Superior temporal gyrus (tissue), 1 donor: Measurements from ENCODE around the gene TRIOBP.
"Not testable (repeated sequence)": the region's sequence is repeated elsewhere in the genome, so short reads cannot be mapped to it uniquely, and the experiment has no call there.

Experiments used
- DNase-seq: peaks from one replicate; pipeline ENCODE4 v3.0.0-alpha.2; 2016; ENCODE audit errors: extremely low spot score

Gene TRIOBP

GRCh38 chr22:37696657-37697537, at the start of gene TRIOBP:
Gene TRIOBP (plus strand): TSS chr22:37697048. CDS start chr22:37701366, 4,318 bp downstream.
- peak; percentile 59 for DNase-seq

- DNase-seq: no peak
Measured at GRCh38 chr22:37647317-37647716, 49.5 kb upstream of the TRIOBP start.

- DNase-seq: no peak
Measured at GRCh38 chr22:37647928-37648327, 48.9 kb upstream of the TRIOBP start.

- DNase-seq: no peak
Measured at GRCh38 chr22:37650463-37651136, 46.2 kb upstream of the TRIOBP start.

GRCh38 chr22:37654563-37655251, 42.1 kb upstream of the TRIOBP start:
- no peak for DNase-seq

- DNase-seq: no peak
Measured at GRCh38 chr22:37655252-37655563, 41.6 kb upstream of the TRIOBP start.

GRCh38 chr22:37656583-37656982, 40.3 kb upstream of the TRIOBP start:
- DNase-seq: not testable (repeated sequence)

GRCh38 chr22:37657590-37658132, 39.2 kb upstream of the TRIOBP start:
- no peak for DNase-seq

- peak; percentile 99 for DNase-seq
Measured at GRCh38 chr22:37658133-37659065, 38.4 kb upstream of the TRIOBP start, which contains the start of gene PDXP. Gene PDXP (plus strand): TSS chr22:37658723. CDS start chr22:37658783, 60 bp downstream.

GRCh38 chr22:37659066-37659896, 37.6 kb upstream of the TRIOBP start:
- DNase-seq: no peak

- no peak for DNase-seq
Measured at GRCh38 chr22:37659897-37660708, 36.7 kb upstream of the TRIOBP start.

GRCh38 chr22:37660709-37661045, 36.2 kb upstream of the TRIOBP start:
- no peak for DNase-seq

GRCh38 chr22:37661160-37661924, 35.5 kb upstream of the TRIOBP start:
- DNase-seq: peak; percentile 71

- no peak for DNase-seq
Measured at GRCh38 chr22:37662039-37662438, 34.8 kb upstream of the TRIOBP start.

- no peak for DNase-seq
Measured at GRCh38 chr22:37663521-37664140, 33.2 kb upstream of the TRIOBP start.

GRCh38 chr22:37664249-37665101, 32.4 kb upstream of the TRIOBP start:
- peak; percentile 96 for DNase-seq

GRCh38 chr22:37665487-37665886, 31.4 kb upstream of the TRIOBP start:
- DNase-seq: no peak
